Left ventricle myocardium inferior (tissue), 1 donor: ENCODE measurements around the gene BATF3. TPM values are rescaled to one million over a fixed set of nuclear protein-coding genes. Genes with fewer than 3 reads are reported as not detected.
"Not testable (repeated sequence)": the region's sequence is repeated elsewhere in the genome, so short reads cannot be mapped to it uniquely, and the experiment has no call there.

ENCODE experiments used
- DNase-seq: peaks from one replicate; pipeline ENCODE4 v3.0.0-alpha.2; 2020
- H3K27ac ChIP-seq: fragments of 200-600 bp; replicated peaks from 2 replicates; pipeline ENCODE4 v1.8.0; 2021
- H3K27me3 ChIP-seq: fragments of 200-600 bp; 2 replicates; pipeline ENCODE4 v1.8.0; 2021; ENCODE audit warnings: low read depth
- H3K36me3 ChIP-seq: fragments of 200-600 bp; 2 replicates; pipeline ENCODE4 v1.8.0; 2021
- H3K4me1 ChIP-seq: fragments of 200-600 bp; 2 replicates; pipeline ENCODE4 v1.8.0; 2021
- H3K4me3 ChIP-seq: fragments of 200-600 bp; 2 replicates; pipeline ENCODE4 v1.8.0; 2021; ENCODE audit warnings: mild to moderate bottlenecking, moderate library complexity
- H3K9me3 ChIP-seq: fragments of 200-600 bp; replicated peaks from 2 replicates; pipeline ENCODE4 v1.8.0; 2021
- intact Hi-C: fragments of 100-400 bp; cut with micrococcal nuclease; formaldehyde crosslinking; loops from one replicate; pipeline ENCODE4 v1.11.0; 2022
- total RNA-seq: library from RNA; stranded (reverse); fragmentation: NEBNext Ultra II Directional; extraction: Animal tissue kit (Norgen Biotek cat#: 25700); gene quantifications from one replicate; pipeline ENCODE4 v1.2.1, GENCODE V29; 2021
- TF ChIP-seq, protein P1 (sequence below): fragments of 200-600 bp; IDR thresholded peaks from 2 replicates; pipeline ENCODE4 v1.8.0; 2021; ENCODE audit warnings: antibody characterized with exemption, mild to moderate bottlenecking, borderline replicate concordance
- donor health status: DM: no; HTN: yes; CAD: no; lungs with severe emphysema.

Gene BATF3
- total RNA-seq, 1 donor from 2014 or later, result 1.8 TPM

DNA sequence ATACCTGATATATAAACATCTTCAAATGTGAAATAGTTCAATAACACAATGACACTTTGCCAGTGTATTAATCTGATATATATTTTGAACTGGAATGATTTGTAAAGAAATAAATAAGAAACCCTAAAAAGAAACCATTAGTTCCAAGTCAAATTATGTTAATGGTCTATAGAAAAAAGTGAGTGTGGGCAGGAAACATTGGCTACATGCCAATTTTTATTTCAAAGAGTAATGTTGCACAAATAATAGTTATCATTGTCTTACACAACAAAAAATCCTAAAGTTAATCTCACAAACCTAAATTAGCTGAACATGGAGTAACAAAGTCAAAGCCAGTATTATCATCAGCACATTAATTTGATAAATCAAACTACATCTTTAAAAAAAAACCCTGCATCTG lies 37.9 kb upstream of the BATF3 start:
- intact Hi-C loops, result no loop called here
- Histone ChIP-seq H3K27ac (no peak overlapping the region), H3K4me1 (peaks cover 5% of the 10 kb centered on the region), H3K27me3 (no peaks in the 10 kb centered on the region), H3K36me3 (peaks cover 3% of the 10 kb centered on the region), H3K4me3 (no peak overlapping the region), H3K9me3 (peaks cover 3% of the 10 kb centered on the region)
- no peak for DNase-seq
- TF ChIP-seq, protein P1, sequence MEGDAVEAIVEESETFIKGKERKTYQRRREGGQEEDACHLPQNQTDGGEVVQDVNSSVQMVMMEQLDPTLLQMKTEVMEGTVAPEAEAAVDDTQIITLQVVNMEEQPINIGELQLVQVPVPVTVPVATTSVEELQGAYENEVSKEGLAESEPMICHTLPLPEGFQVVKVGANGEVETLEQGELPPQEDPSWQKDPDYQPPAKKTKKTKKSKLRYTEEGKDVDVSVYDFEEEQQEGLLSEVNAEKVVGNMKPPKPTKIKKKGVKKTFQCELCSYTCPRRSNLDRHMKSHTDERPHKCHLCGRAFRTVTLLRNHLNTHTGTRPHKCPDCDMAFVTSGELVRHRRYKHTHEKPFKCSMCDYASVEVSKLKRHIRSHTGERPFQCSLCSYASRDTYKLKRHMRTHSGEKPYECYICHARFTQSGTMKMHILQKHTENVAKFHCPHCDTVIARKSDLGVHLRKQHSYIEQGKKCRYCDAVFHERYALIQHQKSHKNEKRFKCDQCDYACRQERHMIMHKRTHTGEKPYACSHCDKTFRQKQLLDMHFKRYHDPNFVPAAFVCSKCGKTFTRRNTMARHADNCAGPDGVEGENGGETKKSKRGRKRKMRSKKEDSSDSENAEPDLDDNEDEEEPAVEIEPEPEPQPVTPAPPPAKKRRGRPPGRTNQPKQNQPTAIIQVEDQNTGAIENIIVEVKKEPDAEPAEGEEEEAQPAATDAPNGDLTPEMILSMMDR, result no peak

DNA sequence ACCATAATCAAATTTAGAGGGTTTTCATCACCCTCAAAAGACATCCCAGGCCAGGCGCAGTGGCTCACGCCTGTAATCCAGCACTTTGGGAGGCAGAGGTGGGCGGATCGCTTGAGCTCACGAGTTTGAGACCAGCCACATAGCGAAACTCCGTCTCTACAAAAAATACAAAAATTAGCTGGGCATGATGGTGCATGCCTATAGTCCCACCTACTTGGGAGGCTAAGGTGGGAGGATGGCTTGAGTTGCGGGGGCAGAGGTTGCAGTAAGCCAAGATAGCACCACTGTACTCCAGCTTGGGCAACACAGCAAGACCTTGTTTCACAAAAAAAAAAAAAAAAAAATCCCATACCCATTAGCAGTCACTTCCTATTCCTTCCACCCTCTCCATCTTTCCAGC lies 33.5 kb upstream of the BATF3 start:
- Histone ChIP-seq H3K4me3 (no peak overlapping the region), H3K27me3 (no peaks in the 10 kb centered on the region), H3K27ac (no peak overlapping the region), H3K9me3 (no peaks in the 10 kb centered on the region), H3K36me3 (no peaks in the 10 kb centered on the region), H3K4me1 (peaks cover 5% of the 10 kb centered on the region)
- TF ChIP-seq, protein P1, result no peak
- no peak for DNase-seq
- intact Hi-C loops, result no loop called here

DNA sequence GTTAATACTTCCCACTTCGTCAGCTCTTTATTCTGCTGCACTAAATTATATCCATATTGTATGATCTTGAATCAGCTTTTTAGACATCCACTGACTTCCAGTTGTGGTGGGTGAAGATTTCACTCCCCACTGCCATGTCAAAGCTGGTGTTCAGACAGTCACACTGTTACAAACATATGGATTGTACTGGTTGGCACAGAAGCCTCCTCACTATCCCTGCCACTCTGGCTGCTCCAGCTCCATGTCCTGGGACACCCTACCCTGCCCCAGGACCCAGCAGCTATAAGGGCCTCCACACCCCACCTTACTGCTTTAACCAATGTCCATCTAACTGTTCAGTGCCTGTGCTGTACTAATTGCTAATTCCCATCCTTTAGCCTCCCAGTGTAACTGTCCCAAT lies 32.0 kb upstream of the BATF3 start:
- intact Hi-C loops, result no loop called here
- Histone ChIP-seq H3K27me3 (no peaks in the 10 kb centered on the region), H3K4me3 (no peak overlapping the region), H3K27ac (no peak overlapping the region), H3K9me3 (no peaks in the 10 kb centered on the region), H3K36me3 (peaks cover 3% of the 10 kb centered on the region), H3K4me1 (no peaks in the 10 kb centered on the region)
- DNase-seq, result no peak
- TF ChIP-seq, protein P1, result no peak

DNA sequence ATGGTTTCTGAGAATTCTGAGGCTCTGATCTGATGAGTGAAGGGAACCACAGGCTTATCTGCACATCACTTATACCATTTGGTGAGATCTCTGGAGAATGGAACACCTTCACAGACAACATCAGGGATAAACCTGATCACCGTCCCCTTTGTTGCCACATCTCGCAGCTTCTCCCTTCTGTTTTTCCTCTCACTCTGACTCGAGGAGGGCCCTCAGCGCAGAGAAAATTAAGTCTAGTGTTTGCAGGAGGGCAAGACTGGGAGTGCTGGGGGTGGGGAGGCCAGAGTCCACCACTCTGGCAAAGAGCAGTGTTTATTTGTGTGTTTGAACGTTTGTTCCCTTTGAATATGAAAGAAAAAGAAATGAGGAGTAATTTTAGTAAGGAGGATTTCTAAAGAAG lies 29.0 kb upstream of the BATF3 start:
- TF ChIP-seq, protein P1, result no peak
- no peaks in the 10 kb centered on the region for H3K9me3 ChIP-seq
- peaks cover 6% of the 10 kb centered on the region for H3K36me3 ChIP-seq
- no peak overlapping the region for H3K4me3 ChIP-seq
- no peaks in the 10 kb centered on the region for H3K27me3 ChIP-seq
- DNase-seq, result no peak
- no peak overlapping the region for H3K27ac ChIP-seq
- H3K4me1 ChIP-seq, result no peaks in the 10 kb centered on the region
- intact Hi-C loops, result no loop called here

DNA sequence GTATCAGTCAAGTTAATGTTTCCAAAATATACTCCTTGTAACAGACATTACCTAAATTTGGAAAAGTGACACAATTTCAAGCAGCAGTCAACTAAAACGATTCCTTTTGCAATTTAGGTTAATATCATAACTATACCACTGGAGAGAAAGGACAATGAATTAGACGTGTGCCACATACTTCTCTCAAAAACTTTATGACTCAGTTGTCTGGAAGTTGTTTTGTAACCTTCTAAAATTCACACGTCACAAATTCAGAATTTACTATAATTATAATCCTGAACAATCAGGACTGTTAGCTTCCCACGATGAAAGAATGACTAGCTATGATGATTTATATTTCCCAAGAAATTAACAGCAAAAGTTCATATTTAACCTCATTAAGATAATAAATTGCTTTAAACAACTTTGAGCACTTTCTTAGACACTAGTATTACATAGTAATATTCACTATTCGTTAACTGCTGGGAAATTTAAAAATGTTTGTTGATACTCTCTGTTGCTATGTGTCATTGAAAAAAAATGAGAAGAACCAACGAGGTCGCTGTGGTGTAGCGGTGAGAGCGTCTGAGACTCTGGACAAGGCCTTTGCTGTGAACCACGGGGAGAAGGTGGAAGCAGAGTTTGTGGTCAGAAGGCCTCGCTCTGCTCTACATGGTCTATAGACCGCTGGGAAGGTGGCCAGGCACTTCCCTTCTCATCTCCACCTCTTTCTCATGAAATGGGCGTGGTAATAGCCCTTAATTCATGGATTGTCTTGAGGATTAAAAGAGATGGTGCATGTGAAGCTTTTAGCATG lies 27.9 kb upstream of the BATF3 start:
- Histone ChIP-seq H3K36me3 (peaks cover 6% of the 10 kb centered on the region), H3K27me3 (no peaks in the 10 kb centered on the region), H3K9me3 (no peaks in the 10 kb centered on the region), H3K4me3 (no peak overlapping the region), H3K27ac (no peak overlapping the region), H3K4me1 (no peaks in the 10 kb centered on the region)
- no peak for DNase-seq
- intact Hi-C loops, result no loop called here
- TF ChIP-seq, protein P1, result no peak

DNA sequence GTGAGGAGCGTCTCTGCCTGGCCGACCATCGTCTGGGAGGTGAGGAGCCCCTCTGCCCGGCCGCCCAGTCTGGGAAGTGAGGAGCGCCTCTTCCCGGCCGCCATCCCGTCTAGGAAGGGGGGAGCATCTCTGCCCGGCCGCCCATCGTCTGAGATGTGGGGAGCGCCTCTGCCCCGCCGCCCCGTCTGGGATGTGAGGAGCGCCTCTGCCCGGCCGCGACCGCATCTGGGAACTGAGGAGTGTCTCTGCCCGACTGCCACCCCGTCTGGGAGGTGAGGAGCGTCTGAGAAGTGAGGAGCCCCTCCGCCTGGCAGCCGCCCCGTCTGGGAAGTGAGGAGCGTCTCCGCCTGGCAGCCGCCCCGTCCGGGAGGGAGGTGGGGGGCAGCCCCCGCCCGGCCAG lies 25.0 kb upstream of the BATF3 start:
- not testable (repeated sequence) for H3K4me3 ChIP-seq

More for the DNA sequence above, 25.0 kb upstream of the BATF3 start:
- H3K36me3 ChIP-seq, H3K27me3 ChIP-seq, H3K27ac ChIP-seq, intact Hi-C loops, DNase-seq, H3K9me3 ChIP-seq, H3K4me1 ChIP-seq: not testable (repeated sequence)
